K562 (cell line): ENCODE results near the gene ATL2. TPM values are rescaled to one million over a fixed set of nuclear protein-coding genes. Genes with fewer than 3 reads are reported as not detected.
A peak's percentile ranks its signal among the peaks of the same experiment; 100 is the strongest.

Source experiments
- ATAC-seq: fragments of 200-7000 bp; cut with Tn5 transposase; 3 replicates; pipeline ENCODE4 v1.9.1; 2020; ENCODE audit warnings: moderate library complexity
- BruUV-seq: library from RNA; stranded (reverse); fragments of 400-500 nt; replicated peaks from 2 replicates; lab custom pipeline; 2021; lab: Mats Ljungman, UMichigan
- CTCF ChIA-PET: fragments of 300-600 bp; formaldehyde crosslinking; extraction: SDS; loops from one replicate; lab custom pipeline; 2021; ENCODE audit warnings: low intra/inter-chr PET ratio; lab: Yijun Ruan, JAX
- POLR2A ChIA-PET: fragments of 300-600, 350-650 bp; sonication (Branson Sonifier 250); formaldehyde crosslinking; extraction: SDS; loops from one replicate; lab custom pipeline; 2021; ENCODE audit warnings: antibody characterized with exemption, inconsistent platforms; lab: Yijun Ruan, JAX
- DNase-seq, 4 experiments: peaks; one replicate each; pipeline versions ENCODE4 v3.0.0 to v3.0.0-alpha.2; 2011 to 2018; ENCODE audit warnings: low spot score in 3 of 4, mixed read lengths in 3 of 4; ENCODE audit errors: extremely low read depth in 1 of 4
- FAIRE-seq: peaks from 2 replicates; lab custom pipeline; 2011; peaks lifted over from hg19 to GRCh38; lab: Jason Lieb, UNC
- H2AFZ ChIP-seq: 2 replicates; pipeline ENCODE4 v1.6.0; 2011; ENCODE audit warnings: low read depth, low read length, control low read depth, inconsistent platforms
- H3K27ac ChIP-seq: fragments of 200-600 bp; 3 replicates; pipeline ENCODE4 v1.8.0; 2011; ENCODE audit warnings: low read depth, mild to moderate bottlenecking, control low read depth, inconsistent platforms, low read length, moderate library complexity, mixed read lengths; ENCODE audit errors: extremely low read depth
- H3K27me3 ChIP-seq, 2 experiments: fragments of 300-600 bp in 1 of 2; 2 replicates in 1 of 2; 3 replicates in 1 of 2; pipeline versions ENCODE4 v1.6.0 to v1.8.0; 2011; ENCODE audit warnings: inconsistent platforms in 2 of 2, low read length in 2 of 2, mild to moderate bottlenecking in 1 of 2, mixed read lengths in 1 of 2, moderate library complexity in 1 of 2; ENCODE audit not compliant: control insufficient read depth in 2 of 2, insufficient read depth in 2 of 2
- H3K36me3 ChIP-seq: fragments of 300-600 bp; 3 replicates; pipeline ENCODE4 v1.8.0; 2011; ENCODE audit warnings: mild to moderate bottlenecking, low read length, inconsistent platforms; ENCODE audit not compliant: control insufficient read depth, insufficient read depth
- H3K4me1 ChIP-seq, 2 experiments: fragments of 200-600 bp in 1 of 2; replicated peaks in 1 of 2; 2 replicates in 1 of 2; 3 replicates in 1 of 2; pipeline versions ENCODE4 v1.5.1 to v1.8.0; 2011; ENCODE audit warnings: inconsistent platforms in 2 of 2, low read length in 2 of 2, mild to moderate bottlenecking in 1 of 2, mixed read lengths in 1 of 2, moderate library complexity in 1 of 2; ENCODE audit not compliant: control insufficient read depth in 2 of 2, insufficient read depth in 2 of 2
- H3K4me2 ChIP-seq: 2 replicates; pipeline ENCODE4 v1.6.1; 2011; ENCODE audit warnings: low read length, control low read depth, inconsistent platforms, mixed read lengths; ENCODE audit not compliant: insufficient read depth
- H3K4me3 ChIP-seq: fragments of 200-600 bp; sonication (generic), shearing (Covaris generic); 2 replicates; pipeline ENCODE4 v1.5.1; 2016; ENCODE audit warnings: control low read depth, inconsistent platforms
- H3K79me2 ChIP-seq: fragments of 200-600 bp; 3 replicates; pipeline ENCODE4 v1.8.0; 2011; ENCODE audit warnings: low read length, inconsistent platforms; ENCODE audit not compliant: control insufficient read depth, insufficient read depth
- H3K9ac ChIP-seq, 2 experiments: 2 replicates each; pipeline versions ENCODE4 v1.6.0 to v1.6.1; 2011; ENCODE audit warnings: low read depth in 2 of 2, low read length in 2 of 2, control low read depth in 1 of 2, inconsistent platforms in 1 of 2, mild to moderate bottlenecking in 1 of 2, mixed read lengths in 1 of 2; ENCODE audit not compliant: insufficient read depth in 1 of 2
- H3K9me1 ChIP-seq: one replicate; pipeline ENCODE4 v1.6.0; 2011; ENCODE audit warnings: inconsistent platforms, mild to moderate bottlenecking, low read length, moderate library complexity; ENCODE audit not compliant: control insufficient read depth, insufficient read depth
- H3K9me3 ChIP-seq: replicated peaks from 2 replicates; pipeline ENCODE4 v1.5.1; 2011; ENCODE audit warnings: low read depth, low read length, inconsistent platforms; ENCODE audit not compliant: control insufficient read depth, insufficient read depth
- H4K20me1 ChIP-seq: replicated peaks from 2 replicates; pipeline ENCODE4 v1.6.1; 2011; ENCODE audit warnings: low read length, inconsistent platforms, mixed read lengths; ENCODE audit not compliant: control insufficient read depth, insufficient read depth
- BRF2 ChIP-seq: IDR thresholded peaks from 3 replicates; pipeline ENCODE4 v1.6.1; 2011; ENCODE audit warnings: borderline replicate concordance, mild to moderate bottlenecking; ENCODE audit not compliant: insufficient read length, insufficient read depth
- C11orf30 ChIP-seq: fragments of 450-650 bp; IDR thresholded peaks from 2 replicates; pipeline ENCODE4 v1.6.1; 2016; ENCODE audit warnings: low read depth, mild to moderate bottlenecking
- EP300 ChIP-seq: IDR thresholded peaks from 2 replicates; pipeline ENCODE4 v1.6.1; 2012; ENCODE audit warnings: low read length, improper control_type of control experiment
- EWSR1 ChIP-seq: fragments of 450-650 bp; IDR thresholded peaks from 2 replicates; pipeline ENCODE4 v1.6.1; 2018; ENCODE audit warnings: borderline replicate concordance, mild to moderate bottlenecking, low read depth, moderate library complexity; ENCODE audit not compliant: partially characterized antibody
- FOXP1 ChIP-seq: sonication (generic); formaldehyde crosslinking; IDR thresholded peaks from 2 replicates; pipeline ENCODE4 v1.8.0; 2022; ENCODE audit warnings: mild to moderate bottlenecking, missing genetic modification reagents
- MAFG ChIP-seq: fragments of 450-650 bp; conservative IDR thresholded peaks from 2 replicates; pipeline ENCODE4 v1.6.1; 2016; ENCODE audit warnings: missing genetic modification characterization, missing compliant biosample characterization
- POLR2AphosphoS5 ChIP-seq: IDR thresholded peaks from 2 replicates; pipeline ENCODE4 v1.6.1; 2011; ENCODE audit warnings: mild to moderate bottlenecking, low read depth, low read length, moderate library complexity; ENCODE audit not compliant: control insufficient read depth, insufficient read depth
- TFAM ChIP-seq: fragments of 250-450 bp; sonication (Bioruptor Pico); conservative IDR thresholded peaks from 2 replicates; pipeline ENCODE4 v1.5.0; 2021; ENCODE audit warnings: mild to moderate bottlenecking, moderate library complexity
- ZNF316 ChIP-seq: fragments of 450-650 bp; IDR thresholded peaks from 2 replicates; pipeline ENCODE4 v1.6.1; 2016
- WGBS: fragments of 100-300 bp; shearing (Covaris generic); methylation state at CpG from one replicate; pipeline ENCODE4 v1.1.6; 2016; ENCODE audit warnings: low coverage, mixed read lengths; ENCODE audit not compliant: insufficient coverage; ENCODE audit errors: missing lambda C conversion rate; 5-methylcytosine and 5-hydroxymethylcytosine counted together
- in situ Hi-C: fragments of 300-500 bp; cut with MboI; formaldehyde crosslinking; loops from 4 replicates; pipeline ENCODE4 v1.15.0; 2018; ENCODE audit warnings: inconsistent platforms, mixed read lengths
- intact Hi-C: fragments of 100-400 bp; cut with micrococcal nuclease; formaldehyde crosslinking; loops from 2 replicates; pipeline ENCODE4 v1.14.2; 2022
- polyA plus RNA-seq, 8 experiments: library from polyadenylated mRNA; depleted of rRNA in 4 of 8; stranded (reverse) in 5 of 8; unstranded in 3 of 8; fragments of >200 nt; fragmentation: Nextera tagmentation in 2 of 8; fragmentation: Illumina TruSeq in 1 of 8; extraction: Ambion mirVana in 2 of 8; extraction: Trizol in 1 of 8; gene quantifications; 2 replicates each; pipeline versions ENCODE4 v1.2.1 to v1.2.3, GENCODE V29; 2011 to 2014; ENCODE audit warnings: inconsistent platforms in 1 of 8, missing spikeins in 1 of 8
- total RNA-seq, 7 experiments: library from RNA; depleted of rRNA in 6 of 7; stranded (reverse); fragments of >200 nt in 6 of 7; fragmentation: Illumina TruSeq in 2 of 7; extraction: Trizol in 2 of 7; gene quantifications; 2 replicates each; pipeline versions ENCODE4 v1.2.1 to v1.2.3, GENCODE V29; 2011 to 2021; ENCODE audit warnings: low replicate concordance in 1 of 7

The ATL2 gene
- total and polyA plus RNA-seq, 9 of the 15 experiments (the other 6 are each of a cell fraction or from before 2014, with no cell fraction given): 12.0 to 80.8 (median 70.2) TPM

GRCh38 chr2:38343212-38343611, 33.9 kb downstream of the ATL2 start (continued):
- TF ChIP-seq BRF2: no peak

- ChIA-PET CTCF (no interaction called here), POLR2A (no interaction called here)
- no peak overlapping the region for H3K9ac ChIP-seq
- no peaks in the 10 kb centered on the region for H4K20me1 ChIP-seq
- no peaks in the 10 kb centered on the region; a peak in 1 of 5 replicates for H3K4me1 ChIP-seq
- intact Hi-C loops (no loop called here), in situ Hi-C loops (no loop called here)
- H3K4me3 ChIP-seq: no peak overlapping the region
- H3K27ac ChIP-seq: no peak overlapping the region
- no peaks in the 10 kb centered on the region for H3K9me3 ChIP-seq
- ATAC-seq: no peak
- H2AFZ ChIP-seq: no peak overlapping the region
- peaks cover 20% of the 10 kb centered on the region for H3K79me2 ChIP-seq
- no peak for DNase-seq
- TF ChIP-seq FOXP1 (CRISPR knock-in tag) (no peak), C11orf30 (peak; percentile 57; the same call in 1 of the 2 replicates), POLR2AphosphoS5 (no peak), EP300 (no peak), MAFG (tag) (peak; percentile 44), TFAM (no peak), ZNF316 (peak; percentile 76), EWSR1 (no peak)
- FAIRE-seq: no peak
- H3K27me3 ChIP-seq: no peaks in the 10 kb centered on the region
- no peaks in the 10 kb centered on the region for H3K9me1 ChIP-seq
- peaks cover 71% of the 10 kb centered on the region for H3K36me3 ChIP-seq
- 90% methylated on average over 6 of the region's 6 CpGs for WGBS
- no TSS peak for BruUV-seq
- no peak overlapping the region for H3K4me2 ChIP-seq
Measured at GRCh38 chr2:38336621-38337020, 40.5 kb downstream of the ATL2 start.
